D721Med (cell line): Measurements from ENCODE around the gene POLN.

Experiments
- DNase-seq: peaks from one replicate; pipeline ENCODE4 v3.0.0; 2011; ENCODE audit warnings: low spot score; ENCODE audit not compliant: insufficient read length
- FAIRE-seq: peaks from 2 replicates; lab custom pipeline; 2011; peaks lifted over from hg19 to GRCh38; lab: Jason Lieb, UNC
- TF ChIP-seq, protein P1 (sequence below): IDR thresholded peaks from 2 replicates; pipeline ENCODE4 v1.5.1; 2012; ENCODE audit warnings: mild to moderate bottlenecking, control low read depth; ENCODE audit not compliant: insufficient read depth; ENCODE audit errors: missing control alignments

The POLN gene

DNA sequence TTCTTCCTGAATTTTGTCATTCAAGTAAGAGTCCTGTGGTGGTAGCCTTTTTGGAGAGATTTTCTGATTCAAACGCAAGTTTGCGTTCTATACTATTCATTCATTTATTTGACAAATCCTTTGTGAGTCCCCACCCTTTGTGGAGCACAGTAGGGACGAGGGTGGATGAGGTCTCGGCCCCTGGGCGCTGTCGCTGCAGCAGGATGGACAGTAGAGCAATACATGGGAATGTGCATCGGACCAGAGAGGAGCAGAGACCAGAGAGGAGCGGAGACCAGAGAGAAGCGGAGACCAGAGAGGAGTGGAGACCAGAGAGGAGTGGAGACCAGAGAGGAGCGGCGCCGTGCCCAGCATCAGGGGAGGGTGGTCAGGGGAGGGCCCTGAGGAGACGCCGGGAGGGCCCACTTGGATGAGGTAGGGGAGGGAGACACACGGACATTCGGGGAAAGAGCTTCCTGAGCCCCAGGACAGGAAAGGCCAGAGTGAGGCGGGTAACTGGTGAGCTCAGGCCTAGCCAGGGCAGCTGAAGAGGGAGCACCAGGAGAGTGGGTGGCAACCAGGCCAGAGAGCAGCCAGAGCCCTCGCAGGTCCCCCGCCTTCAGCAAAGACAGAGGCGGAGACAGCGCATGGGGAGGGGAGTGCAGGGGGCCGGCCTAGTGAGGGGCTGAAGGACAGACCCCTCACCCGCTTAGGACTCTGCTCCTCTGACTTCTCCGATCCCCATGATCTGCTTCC is 115.4 kb downstream of the POLN start:
- TF ChIP-seq, protein P1, sequence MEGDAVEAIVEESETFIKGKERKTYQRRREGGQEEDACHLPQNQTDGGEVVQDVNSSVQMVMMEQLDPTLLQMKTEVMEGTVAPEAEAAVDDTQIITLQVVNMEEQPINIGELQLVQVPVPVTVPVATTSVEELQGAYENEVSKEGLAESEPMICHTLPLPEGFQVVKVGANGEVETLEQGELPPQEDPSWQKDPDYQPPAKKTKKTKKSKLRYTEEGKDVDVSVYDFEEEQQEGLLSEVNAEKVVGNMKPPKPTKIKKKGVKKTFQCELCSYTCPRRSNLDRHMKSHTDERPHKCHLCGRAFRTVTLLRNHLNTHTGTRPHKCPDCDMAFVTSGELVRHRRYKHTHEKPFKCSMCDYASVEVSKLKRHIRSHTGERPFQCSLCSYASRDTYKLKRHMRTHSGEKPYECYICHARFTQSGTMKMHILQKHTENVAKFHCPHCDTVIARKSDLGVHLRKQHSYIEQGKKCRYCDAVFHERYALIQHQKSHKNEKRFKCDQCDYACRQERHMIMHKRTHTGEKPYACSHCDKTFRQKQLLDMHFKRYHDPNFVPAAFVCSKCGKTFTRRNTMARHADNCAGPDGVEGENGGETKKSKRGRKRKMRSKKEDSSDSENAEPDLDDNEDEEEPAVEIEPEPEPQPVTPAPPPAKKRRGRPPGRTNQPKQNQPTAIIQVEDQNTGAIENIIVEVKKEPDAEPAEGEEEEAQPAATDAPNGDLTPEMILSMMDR = no peak
- DNase-seq (no peak), FAIRE-seq (no peak)

DNA sequence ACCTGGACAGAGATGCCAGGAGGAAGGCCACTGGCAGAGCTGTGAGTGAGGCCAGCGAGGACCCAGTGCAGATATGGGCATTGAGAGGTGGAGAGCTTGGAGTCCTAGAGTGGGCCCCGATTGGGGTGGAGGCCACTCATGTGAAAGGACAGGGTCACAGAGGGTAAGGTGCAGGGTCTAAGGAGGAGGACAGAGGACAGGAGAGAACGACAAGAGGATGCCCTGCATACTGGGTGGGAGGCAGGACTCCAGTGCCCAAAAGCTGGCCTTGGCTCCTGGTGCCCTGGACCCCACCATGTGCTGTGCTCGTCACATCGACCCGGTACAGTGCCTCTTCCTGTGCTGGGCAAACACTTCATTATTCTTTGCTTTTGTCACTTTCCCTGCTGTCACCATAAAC is 116.1 kb downstream of the POLN start:
- TF ChIP-seq, protein P1 = no peak
- FAIRE-seq = no peak

DNA sequence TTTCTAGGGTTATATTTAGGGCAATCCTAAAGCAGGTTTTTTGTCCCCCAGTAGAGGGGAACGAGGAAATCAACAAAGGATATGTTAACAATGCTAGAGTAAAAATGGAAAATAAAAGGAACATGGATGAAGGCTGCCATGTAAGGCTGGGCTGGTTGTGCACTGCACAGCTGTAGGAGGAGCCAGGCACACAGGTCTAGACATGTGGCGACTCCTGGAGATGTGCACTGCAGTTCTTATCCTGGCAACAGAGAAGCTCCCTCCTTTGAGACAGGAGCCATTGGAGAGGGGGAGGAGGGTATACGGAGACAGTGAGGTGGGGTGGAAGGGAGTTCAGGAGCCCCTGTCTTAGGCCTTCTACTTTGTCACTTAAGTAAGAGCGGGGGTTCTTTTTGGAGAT is 116.9 kb downstream of the POLN start:
- DNase-seq = no peak
- FAIRE-seq = no peak
- TF ChIP-seq, protein P1 = no peak

More for the DNA sequence above, 116.1 kb downstream of the POLN start:
- no peak for DNase-seq

DNA sequence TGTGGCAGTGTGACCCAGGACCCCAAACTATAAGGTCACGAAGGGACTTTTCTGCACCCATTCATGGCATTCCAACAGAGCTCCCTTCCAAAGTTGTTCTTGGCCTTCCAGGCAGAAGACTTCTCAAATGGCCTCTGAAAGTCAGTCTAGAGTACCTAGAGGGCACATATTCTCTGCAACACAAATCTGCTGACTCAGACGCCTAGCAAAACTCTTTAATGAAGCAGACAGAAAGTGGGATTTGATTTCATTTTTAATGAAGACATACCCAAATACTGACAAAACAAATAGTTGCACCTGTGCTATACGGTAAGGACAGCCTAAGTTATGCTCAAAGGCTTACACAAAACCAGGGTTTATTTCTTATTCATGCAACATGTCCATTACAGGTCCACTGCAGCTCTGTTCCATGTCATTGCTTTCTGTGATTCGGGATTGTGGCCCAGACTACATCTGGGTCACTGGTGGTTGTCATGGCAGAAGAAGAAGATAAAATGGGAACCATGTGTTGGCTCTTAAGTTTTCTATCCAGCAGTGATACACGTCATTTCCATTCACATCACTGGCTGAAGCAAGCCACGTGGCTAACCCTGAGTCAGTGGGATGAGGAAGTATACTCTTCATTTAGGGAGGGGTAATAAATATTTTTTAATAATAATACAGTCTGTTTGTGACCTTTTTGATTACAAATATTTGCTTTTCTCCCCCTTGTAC is 125.1 kb downstream of the POLN start:
- TF ChIP-seq, protein P1 = no peak
- FAIRE-seq (no peak), DNase-seq (no peak)

DNA sequence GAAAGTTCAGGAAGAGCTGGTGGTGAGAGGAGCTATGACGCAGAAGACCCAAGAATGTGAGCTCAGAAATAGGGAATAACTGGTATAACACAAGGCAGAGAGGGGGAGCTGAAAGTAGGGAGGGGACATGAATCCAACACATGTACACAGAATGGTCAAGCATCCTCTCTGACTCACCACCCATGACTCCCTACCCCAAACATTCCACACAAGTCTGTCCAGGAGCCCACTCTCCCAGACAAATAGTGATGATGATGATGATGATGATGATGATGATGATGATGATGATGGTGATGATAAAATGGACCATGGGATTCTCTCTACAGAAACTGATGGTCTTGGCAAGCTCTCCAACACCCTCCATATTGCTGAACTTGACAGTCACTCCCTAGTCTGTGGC is 136.4 kb downstream of the POLN start:
- no peak for FAIRE-seq

DNA sequence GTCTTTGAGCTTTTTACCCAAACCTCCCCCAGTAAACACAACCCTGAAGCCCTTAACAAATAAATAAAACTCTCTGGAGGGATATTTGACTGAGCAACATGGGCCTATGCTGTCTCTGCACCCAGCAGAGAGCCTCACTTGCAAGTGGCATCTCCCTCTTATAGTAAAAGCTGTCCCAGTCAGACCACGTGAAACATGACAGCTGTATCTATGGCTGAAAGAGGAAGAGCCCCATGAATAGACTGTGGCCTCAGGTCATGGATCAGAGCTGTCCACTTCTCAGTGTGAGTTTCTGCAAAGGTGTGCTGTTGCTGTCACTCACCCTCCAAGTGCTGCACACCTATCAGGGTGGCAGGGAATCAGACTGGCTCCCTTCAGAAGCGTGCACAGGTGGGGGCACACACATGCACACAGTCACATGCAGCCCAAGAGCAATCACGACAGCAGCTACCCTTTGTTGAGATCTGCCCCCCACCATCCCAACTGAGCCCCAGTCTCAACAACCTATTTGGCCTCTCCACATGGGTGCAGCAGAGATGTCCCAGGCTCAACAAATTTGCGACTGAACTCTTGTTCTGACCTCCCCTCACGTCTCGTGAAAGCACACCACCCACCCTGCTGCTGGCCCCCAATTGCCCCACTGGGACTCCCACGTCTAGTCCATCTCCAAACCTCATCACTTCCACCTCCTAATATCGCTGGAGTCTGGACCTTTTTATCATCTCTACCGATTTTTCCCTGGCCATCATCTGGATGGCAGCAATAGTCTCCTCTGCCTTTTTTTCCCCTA is 137.2 kb downstream of the POLN start:
- no peak for FAIRE-seq
- DNase-seq = no peak
- TF ChIP-seq, protein P1 = no peak

More for the DNA sequence above, 136.4 kb downstream of the POLN start:
- TF ChIP-seq, protein P1 = no peak
- no peak for DNase-seq
